Measurements from ENCODE around the gene CAMK4.

GRCh38 chr5:111364992-111365391 lies 140.8 kb downstream of the CAMK4 start:
- TF ChIP-seq CTCF (IDR thresholded peaks at IDR 0.05): no peak
- no peak for TF ChIP-seq POLR2A (IDR thresholded peaks at IDR 0.05)
- TF ChIP-seq POLR2AphosphoS5 (IDR thresholded peaks at IDR 0.05): no peak
- TF ChIP-seq EP300 (IDR thresholded peaks at IDR 0.05): no peak
